ENCODE results near the gene PTPRN2.
"Not testable (repeated sequence)": the region's sequence is repeated elsewhere in the genome, so short reads cannot be mapped to it uniquely, and the experiment has no call there.

PTPRN2 gene

GRCh38 chr7:158550394-158550700 lies 37.3 kb downstream of the PTPRN2 start:
- no peak for DNase-seq

GRCh38 chr7:158549616-158550393 lies 37.8 kb downstream of the PTPRN2 start:
- DNase-seq, result peak in 1 of 4 experiments; percentile 27

- no peak for DNase-seq
These were observed 38.4 kb downstream of the PTPRN2 start for GRCh38 chr7:158549176-158549615.

GRCh38 chr7:158548726-158549125 lies 38.9 kb downstream of the PTPRN2 start:
- DNase-seq, result no peak

- DNase-seq, result no peak
These were observed 39.8 kb downstream of the PTPRN2 start for GRCh38 chr7:158547817-158548216.

- no peak for DNase-seq
These were observed 41.0 kb downstream of the PTPRN2 start for GRCh38 chr7:158546626-158547025.

- DNase-seq, result no peak
These were observed 41.4 kb downstream of the PTPRN2 start for GRCh38 chr7:158546214-158546613.

- no peak for DNase-seq
These were observed 42.9 kb downstream of the PTPRN2 start for GRCh38 chr7:158544708-158545107.

- no peak for DNase-seq
These were observed 43.8 kb downstream of the PTPRN2 start for GRCh38 chr7:158543840-158544239.

GRCh38 chr7:158542651-158543566 lies 44.7 kb downstream of the PTPRN2 start:
- DNase-seq, result no peak

GRCh38 chr7:158541346-158542010 lies 46.1 kb downstream of the PTPRN2 start:
- DNase-seq, result peak; percentile 77 to 89 (median 84)

- DNase-seq, result no peak
These were observed 47.9 kb downstream of the PTPRN2 start for GRCh38 chr7:158539711-158540146.

- no peak for DNase-seq
These were observed 49.3 kb downstream of the PTPRN2 start for GRCh38 chr7:158538156-158538946.

GRCh38 chr7:158537516-158537882 lies 50.1 kb downstream of the PTPRN2 start:
- DNase-seq, result no peak

- peak; percentile 18 to 62 (median 52) for DNase-seq
These were observed 50.6 kb downstream of the PTPRN2 start for GRCh38 chr7:158536871-158537515.

GRCh38 chr7:158535079-158535478 lies 52.5 kb downstream of the PTPRN2 start:
- no peak for DNase-seq

GRCh38 chr7:158534598-158534997 lies 53.0 kb downstream of the PTPRN2 start:
- no peak for DNase-seq

- DNase-seq, result not testable (repeated sequence)
These were observed 53.5 kb downstream of the PTPRN2 start for GRCh38 chr7:158534134-158534515.

- DNase-seq, result no peak
These were observed 54.1 kb downstream of the PTPRN2 start for GRCh38 chr7:158533386-158534133.

- DNase-seq, result no peak
These were observed 55.5 kb downstream of the PTPRN2 start for GRCh38 chr7:158532093-158532627.

- no peak for DNase-seq
These were observed 56.0 kb downstream of the PTPRN2 start for GRCh38 chr7:158531661-158532060.

Data from suppressor macrophage (primary cell).